Nephron (organoid): ENCODE results near the gene ING1.
A peak's percentile ranks its signal among the peaks of the same experiment; 100 is the strongest.

ENCODE experiments used
- H3K27ac Mint-ChIP-seq, 3 experiments: 2 replicates each; pipeline ENCODE4 v1.8.0; 2020; ENCODE audit warnings: mixed read lengths in 3 of 3, mild to moderate bottlenecking in 2 of 3, moderate library complexity in 1 of 3
- H3K27me3 Mint-ChIP-seq: 2 replicates; pipeline ENCODE4 v1.8.0; 2021; ENCODE audit warnings: low read depth, mild to moderate bottlenecking, moderate library complexity, mixed read lengths
- H3K36me3 Mint-ChIP-seq: 2 replicates; pipeline ENCODE4 v1.8.0; 2020; ENCODE audit warnings: low read depth, mixed read lengths
- H3K4me1 Mint-ChIP-seq: 2 replicates; pipeline ENCODE4 v1.8.0; 2020; ENCODE audit warnings: mixed read lengths
- H3K4me3 Mint-ChIP-seq, 3 experiments: 2 replicates each; pipeline ENCODE4 v1.8.0; 2020; ENCODE audit warnings: mild to moderate bottlenecking in 3 of 3, mixed read lengths in 3 of 3, moderate library complexity in 2 of 3
- H3K9me3 Mint-ChIP-seq: 2 replicates; pipeline ENCODE4 v1.8.0; 2020; ENCODE audit warnings: mixed read lengths
- CTCF ChIP-seq, 3 experiments: fragments of 200-600 bp; sonication (generic); IDR thresholded peaks; one replicate each; pipeline ENCODE4 v1.5.0; 2021; ENCODE audit warnings: antibody characterized with exemption in 3 of 3; ENCODE audit not compliant: unreplicated experiment in 3 of 3

ING1 gene

GRCh38 chr13:110702591-110703526, 10.6 kb upstream of the ING1 start:
- peaks cover 44% of the 10 kb centered on the region for H3K36me3 Mint-ChIP-seq
- H3K27me3 Mint-ChIP-seq: no peaks in the 10 kb centered on the region
- no peaks in the 10 kb centered on the region for H3K9me3 Mint-ChIP-seq

DNA sequence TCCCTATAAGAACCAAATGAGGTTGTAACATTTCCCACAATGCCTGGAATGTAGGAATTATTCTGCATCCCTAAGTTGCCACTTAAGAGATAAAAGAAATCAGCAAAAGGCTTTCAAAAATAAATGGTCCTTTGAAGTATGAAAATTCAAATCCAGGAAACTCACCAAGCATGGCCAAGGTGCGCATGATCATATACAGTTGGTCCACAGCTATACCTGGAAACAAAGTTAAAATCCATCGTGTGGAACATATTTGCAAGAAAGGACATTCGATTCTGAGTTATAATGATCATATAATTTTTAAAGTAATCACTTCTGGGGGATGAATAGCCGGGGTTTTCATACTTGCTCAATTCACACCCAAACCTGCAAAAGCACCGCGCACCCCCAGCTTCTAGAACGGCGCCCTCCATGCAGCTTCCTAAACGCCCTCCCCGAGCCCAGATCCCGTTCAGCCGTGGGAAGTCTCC, 8.1 kb upstream of the ING1 start:
- Mint-ChIP-seq H3K36me3 (peaks cover 23% of the 10 kb centered on the region), H3K27me3 (no peaks in the 10 kb centered on the region), H3K9me3 (no peaks in the 10 kb centered on the region), H3K4me1 (peaks cover 27% of the 10 kb centered on the region), H3K27ac (peak overlapping the region; percentile 75 to 92 (median 79)), H3K4me3 (peak overlapping the region; percentile 89 to 95 (median 93))
- no peak for TF ChIP-seq CTCF (IDR thresholded peaks at IDR 0.05; ENCODE audit: unreplicated experiment in 3 of 3)

More at GRCh38 chr13:110702591-110703526, 10.6 kb upstream of the ING1 start:
- Mint-ChIP-seq H3K4me3 (peak overlapping the region; percentile 49 to 62 (median 52)), H3K27ac (peak overlapping the region; percentile 13 to 73 (median 25)), H3K4me1 (peaks cover 37% of the 10 kb centered on the region)
- no peak for TF ChIP-seq CTCF (IDR thresholded peaks at IDR 0.05; ENCODE audit: unreplicated experiment in 3 of 3)

DNA sequence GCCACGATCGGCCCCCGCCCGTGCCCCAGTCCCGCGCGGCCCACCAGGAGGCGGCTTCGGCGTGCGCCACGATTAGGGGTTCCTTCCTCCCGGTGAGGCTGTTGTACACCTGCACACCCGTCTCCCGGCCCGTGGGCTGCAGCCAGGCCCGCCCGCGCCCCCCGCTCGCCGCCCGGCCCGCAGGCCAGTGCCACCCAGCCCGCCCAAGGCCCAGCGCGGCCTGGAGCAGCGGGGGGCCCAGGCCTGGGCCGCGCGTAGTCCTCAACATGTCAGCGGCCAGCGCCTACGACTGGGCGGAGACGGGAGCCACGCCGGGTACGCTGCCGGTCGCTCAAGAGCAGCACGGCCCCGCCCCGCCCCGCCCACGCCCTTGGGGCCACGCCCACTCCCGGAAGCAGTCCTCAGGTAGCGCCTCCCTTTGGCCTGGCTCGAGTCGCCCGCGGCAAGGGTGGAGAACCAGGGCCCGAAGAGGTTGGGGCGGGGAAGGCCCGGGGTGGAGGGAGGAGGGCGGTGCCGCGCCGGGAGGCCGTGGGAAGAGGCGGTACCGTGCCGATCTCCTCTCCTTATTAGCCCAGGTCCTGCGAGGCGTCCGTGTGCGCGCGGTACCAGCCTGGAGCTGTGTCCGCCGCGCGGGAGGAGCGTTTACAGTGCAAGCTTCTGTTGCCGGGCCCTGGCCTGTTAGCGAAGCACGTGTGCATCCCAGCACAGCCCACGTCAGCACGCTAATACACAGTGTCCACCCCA, 7.5 kb upstream of the ING1 start, which contains the start of gene CARS2:
TSS of gene CARS2 (minus strand) at position 291 of the 744 bp plus-strand sequence. CDS start at position 268, 23 bp downstream.
- peaks cover 27% of the 10 kb centered on the region for H3K4me1 Mint-ChIP-seq
- peaks cover 19% of the 10 kb centered on the region for H3K36me3 Mint-ChIP-seq
- peak within 1 kb of the TSS; percentile 75 to 92 (median 79) for H3K27ac Mint-ChIP-seq
- no peaks in the 10 kb centered on the region for H3K27me3 Mint-ChIP-seq
- peak within 1 kb of the TSS; percentile 89 to 95 (median 93) for H3K4me3 Mint-ChIP-seq
- no peaks in the 10 kb centered on the region for H3K9me3 Mint-ChIP-seq
- TF ChIP-seq CTCF (IDR thresholded peaks at IDR 0.05; ENCODE audit: unreplicated experiment in 3 of 3): no peak

DNA sequence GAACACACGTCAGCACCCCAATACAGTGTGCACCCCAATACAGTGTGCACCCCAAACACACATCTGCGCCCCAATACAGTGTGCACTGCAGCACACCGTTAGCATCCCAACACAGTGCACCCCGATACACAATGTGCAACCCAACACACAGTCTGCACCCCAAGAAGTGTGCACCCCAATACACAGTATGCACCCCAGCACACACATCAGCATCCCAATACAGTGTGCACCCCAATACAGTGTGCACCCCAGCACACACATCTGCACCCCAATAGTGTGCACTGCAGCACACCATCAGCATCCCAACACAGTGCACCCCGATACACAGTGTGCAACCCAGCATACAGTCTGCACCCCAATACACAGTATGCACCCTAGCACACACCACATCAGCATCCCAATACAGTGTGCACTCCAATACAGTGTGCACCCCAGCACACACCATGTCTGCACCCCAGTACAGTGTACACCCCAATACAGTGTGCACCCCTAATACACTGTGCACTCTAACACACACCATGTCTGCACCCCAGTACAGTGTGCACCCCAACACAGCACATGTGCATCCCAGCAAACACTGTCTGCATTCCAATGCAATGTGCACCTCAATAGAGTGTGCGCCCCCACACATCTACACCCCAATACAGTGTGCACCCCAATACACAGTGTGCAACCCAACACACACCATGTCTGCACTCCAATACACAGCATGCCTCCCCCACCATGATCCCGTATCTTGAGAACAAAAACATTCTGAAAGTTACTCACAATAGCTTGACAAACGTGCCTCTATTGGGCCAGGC, 6.7 kb upstream of the ING1 start:
- H3K4me1 Mint-ChIP-seq: peaks cover 32% of the 10 kb centered on the region
- H3K27ac Mint-ChIP-seq: peak overlapping the region; percentile 8 to 46 (median 42)
- peak overlapping the region; percentile 77 to 89 (median 83) for H3K4me3 Mint-ChIP-seq
- H3K27me3 Mint-ChIP-seq: no peaks in the 10 kb centered on the region
- no peaks in the 10 kb centered on the region for H3K9me3 Mint-ChIP-seq
- H3K36me3 Mint-ChIP-seq: peaks cover 14% of the 10 kb centered on the region
- no peak for TF ChIP-seq CTCF (IDR thresholded peaks at IDR 0.05; ENCODE audit: unreplicated experiment in 3 of 3)

GRCh38 chr13:110712081-110712848, 1.2 kb upstream of the ING1 start:
- H3K4me3 Mint-ChIP-seq: peak overlapping the region; percentile 94 to 98 (median 97)
- H3K9me3 Mint-ChIP-seq: no peaks in the 10 kb centered on the region
- peaks cover 9% of the 10 kb centered on the region for H3K4me1 Mint-ChIP-seq
- peak overlapping the region; percentile 96 to 100 (median 99) for H3K27ac Mint-ChIP-seq
- H3K27me3 Mint-ChIP-seq: no peaks in the 10 kb centered on the region
- H3K36me3 Mint-ChIP-seq: no peaks in the 10 kb centered on the region
- TF ChIP-seq CTCF (IDR thresholded peaks at IDR 0.05; ENCODE audit: unreplicated experiment in 3 of 3): no peak
